Measurements from ENCODE around the gene HMX1.

Gene HMX1

GRCh38 chr4:8891646-8892555 lies 20.3 kb upstream of the HMX1 start:
- DNase-seq = no peak

DNA sequence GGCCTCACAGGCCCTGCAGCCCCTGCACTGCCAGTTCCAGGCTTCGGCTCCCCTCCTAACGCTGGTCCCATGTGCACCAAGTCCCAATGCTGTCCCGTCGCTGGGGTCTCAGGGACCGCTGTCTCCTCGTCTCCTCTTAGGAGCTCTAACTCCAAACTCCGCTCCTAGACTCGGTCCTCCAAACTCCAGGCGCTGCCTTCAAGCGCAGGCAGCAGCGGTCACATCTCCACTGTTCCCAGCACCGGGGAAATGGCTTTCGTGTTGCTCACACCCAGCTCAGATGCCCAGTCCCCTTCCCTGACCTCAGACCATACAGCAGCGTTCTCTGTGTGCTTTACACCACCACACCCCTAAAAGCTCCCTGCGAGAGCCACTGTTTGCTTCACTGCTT lies 19.6 kb upstream of the HMX1 start:
- DNase-seq = no peak

DNA sequence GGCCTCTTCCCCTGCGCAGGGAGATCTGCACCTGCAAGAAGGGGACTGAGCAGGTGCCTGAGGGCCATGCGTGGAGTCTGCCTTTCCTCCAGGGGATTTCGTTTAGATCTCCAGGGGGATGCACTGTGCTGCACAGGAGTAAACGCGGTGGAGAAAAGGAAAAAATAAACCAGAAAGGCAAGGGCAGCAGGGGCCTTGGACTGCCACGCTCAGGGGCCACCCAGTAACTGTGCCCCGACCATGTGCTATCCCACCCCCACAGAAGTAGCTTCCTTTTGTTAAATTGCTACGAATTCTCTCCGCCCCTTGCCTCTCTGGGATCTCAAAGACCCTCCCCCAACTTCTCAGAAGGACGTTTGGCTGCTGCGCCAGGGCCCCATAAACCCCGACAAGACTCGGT lies 17.2 kb upstream of the HMX1 start:
- DNase-seq = no peak

GRCh38 chr4:8886612-8887406 lies 15.2 kb upstream of the HMX1 start:
- DNase-seq = no peak

DNA sequence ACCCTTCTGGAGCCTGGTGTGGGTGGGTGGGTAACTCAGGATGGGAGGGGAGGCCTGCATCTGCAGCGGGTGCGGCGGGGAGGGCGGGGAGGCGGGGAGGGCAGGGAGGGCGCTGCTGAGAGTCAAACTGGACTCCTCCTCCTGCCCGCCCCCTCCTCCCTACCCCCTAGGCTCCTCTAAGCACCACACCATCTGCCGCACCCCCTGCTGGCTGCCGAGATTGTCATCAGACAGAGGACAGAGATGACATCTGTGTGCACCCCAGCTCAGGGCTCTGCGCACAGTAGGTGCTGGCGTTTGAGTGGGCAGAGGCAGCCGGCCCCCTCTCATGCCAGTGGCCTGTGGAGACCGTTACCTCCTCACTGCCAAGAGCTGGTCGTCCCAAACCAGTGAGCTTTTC lies 10.6 kb upstream of the HMX1 start:
- no peak for DNase-seq

DNA sequence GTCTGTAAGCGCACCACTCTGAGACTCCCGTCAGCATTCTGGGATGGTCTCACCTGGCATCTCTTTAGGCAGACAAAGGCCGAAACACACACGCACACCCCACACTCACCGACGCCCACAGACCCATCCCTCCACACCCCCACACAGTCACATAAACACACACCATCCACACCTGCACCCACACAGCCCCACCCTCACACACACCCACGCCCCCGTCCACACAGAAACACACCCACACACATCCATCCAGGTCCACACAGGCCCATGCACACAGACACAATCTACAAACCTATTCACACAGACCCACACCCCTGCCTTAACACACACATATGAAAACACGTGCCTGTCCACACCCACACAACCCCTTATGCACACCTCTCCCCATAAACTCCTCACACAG lies 9.2 kb upstream of the HMX1 start:
- DNase-seq = no peak

DNA sequence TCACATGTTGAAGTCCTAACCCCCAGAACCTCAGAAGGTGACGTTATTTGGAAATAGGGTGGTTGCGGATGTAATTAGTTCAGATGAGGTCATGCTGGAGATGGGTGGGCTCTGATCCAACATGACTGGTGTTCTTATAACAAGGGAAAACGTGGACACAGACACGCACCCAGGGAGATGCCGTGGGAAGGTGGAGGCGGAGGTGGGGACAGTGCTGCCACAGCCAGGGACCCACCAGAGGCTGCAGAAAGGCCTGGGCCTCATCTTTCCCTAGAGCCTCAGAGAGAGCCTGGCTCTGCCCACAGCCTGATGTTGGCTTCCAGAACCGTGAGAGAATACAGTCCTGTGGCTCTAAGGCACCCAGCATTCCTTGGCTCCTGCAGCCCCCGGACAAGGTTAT lies 7.9 kb upstream of the HMX1 start:
- no peak for DNase-seq

DNA sequence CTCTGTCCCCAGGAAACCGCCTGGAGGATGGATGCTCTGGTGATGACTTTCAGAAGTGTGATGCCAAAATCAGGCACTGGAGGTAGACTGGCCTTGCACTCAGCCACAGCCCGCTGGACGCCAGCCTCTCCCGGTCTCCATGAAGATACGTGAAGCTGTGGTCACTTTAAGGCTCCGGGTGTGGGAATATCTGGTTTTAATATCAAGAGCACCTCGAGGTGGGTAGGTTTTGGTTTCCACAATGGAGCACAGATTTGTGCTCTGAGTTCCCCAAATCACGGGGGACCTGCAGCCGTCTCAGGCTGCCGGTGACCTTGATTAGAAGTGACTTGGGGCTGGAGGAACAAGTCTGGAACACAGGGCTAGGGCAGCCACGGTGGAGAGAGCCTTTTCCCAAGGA lies 6.8 kb upstream of the HMX1 start:
- no peak for DNase-seq

DNA sequence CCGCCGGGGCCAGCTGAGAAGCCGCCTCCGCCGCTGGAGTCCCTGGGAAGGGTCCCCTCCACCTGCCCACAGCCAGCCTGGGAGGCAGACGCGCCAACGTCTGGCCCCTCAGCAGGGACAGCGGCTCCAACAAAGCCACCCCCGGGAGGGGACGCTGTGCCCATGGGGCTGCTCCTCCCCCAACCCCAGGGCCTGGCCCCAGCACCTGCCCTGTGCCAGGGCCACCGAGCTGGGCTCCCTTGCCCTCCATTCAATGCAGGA lies 6.1 kb upstream of the HMX1 start:
- DNase-seq = no peak

DNA sequence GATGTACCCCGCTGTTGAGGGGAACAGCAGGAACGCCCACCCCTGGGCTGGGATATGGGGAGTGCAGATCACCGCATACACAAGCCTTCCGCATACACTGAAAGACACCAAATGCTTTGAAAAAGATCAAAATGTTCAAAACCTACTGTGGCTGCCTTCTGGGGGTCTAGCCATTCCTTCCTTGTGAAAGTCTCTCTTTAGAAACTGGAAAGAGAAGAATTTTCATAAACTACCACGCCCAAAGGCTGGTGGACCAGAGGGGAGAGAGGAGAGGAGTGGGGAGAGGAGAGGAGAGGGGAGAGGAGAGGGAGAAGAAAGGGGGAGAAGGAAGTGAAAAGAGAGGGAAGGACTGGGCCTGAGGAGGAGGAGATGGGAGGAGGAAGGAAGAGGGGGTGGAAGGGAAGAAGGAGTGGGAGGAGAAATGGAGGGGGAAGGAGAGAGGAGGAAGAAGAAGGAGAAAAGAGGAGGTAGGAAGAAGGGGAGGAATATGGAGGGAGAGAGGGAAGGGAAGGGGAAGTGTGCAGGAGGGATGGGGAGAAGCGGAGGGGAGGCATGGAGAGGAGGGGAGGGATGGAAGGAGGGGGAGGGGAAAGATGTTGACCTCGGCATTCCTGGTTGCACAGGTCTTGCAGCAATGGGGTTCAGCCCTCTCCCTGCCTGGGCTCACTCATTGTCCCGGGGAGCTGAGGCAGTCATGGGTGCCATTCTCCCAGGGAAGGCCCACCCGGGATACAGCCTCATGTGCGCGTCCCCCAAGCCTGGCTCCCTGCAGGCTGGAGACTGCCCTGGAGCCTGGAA lies 5.5 kb upstream of the HMX1 start:
- no peak for DNase-seq

- DNase-seq = no peak
Measured at GRCh38 chr4:8874896-8875680, 3.4 kb upstream of the HMX1 start.

DNA sequence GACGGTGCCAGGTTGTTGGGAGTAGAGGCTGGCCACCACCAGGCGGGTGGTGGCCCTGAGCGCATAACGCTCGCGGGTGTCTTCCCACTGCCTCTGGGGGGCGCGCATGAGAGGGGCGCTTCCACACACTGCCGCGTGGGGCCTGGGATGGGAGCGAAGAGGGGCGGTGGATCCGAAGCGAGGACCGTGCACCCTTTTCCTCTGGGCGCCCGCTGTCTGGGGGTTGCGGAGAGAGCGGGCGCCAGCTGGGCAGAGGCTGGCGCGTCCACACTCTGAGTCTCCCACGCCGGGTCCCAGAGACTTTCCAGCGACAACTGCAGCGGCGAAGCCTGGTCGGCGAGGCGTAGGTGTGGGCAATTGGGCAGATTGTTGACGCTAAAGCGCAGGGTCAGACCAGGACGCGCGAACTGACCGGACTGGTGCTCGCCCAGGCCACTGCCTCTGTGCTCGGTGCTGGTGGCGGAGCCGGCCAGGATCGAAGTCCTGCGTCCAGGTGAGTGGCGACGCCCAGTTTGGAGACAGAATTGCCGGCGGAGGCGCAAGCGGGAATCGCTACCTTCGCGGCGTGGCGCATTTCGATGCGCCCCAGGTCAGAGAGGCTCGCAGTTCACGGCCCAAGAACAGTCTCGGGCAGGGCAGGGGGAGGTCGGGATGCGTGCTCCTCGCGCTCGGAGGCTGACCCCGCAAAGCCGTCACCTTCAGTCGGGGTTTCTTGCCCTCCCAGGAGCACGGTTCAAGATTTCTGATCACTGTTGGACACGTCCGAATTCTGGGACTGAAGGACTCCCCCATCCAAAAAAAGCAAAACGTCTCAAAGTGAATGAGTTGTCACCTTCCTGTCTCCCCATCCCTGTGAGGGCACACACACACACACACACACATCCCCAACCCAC lies 2.6 kb upstream of the HMX1 start:
- DNase-seq = no peak

DNA sequence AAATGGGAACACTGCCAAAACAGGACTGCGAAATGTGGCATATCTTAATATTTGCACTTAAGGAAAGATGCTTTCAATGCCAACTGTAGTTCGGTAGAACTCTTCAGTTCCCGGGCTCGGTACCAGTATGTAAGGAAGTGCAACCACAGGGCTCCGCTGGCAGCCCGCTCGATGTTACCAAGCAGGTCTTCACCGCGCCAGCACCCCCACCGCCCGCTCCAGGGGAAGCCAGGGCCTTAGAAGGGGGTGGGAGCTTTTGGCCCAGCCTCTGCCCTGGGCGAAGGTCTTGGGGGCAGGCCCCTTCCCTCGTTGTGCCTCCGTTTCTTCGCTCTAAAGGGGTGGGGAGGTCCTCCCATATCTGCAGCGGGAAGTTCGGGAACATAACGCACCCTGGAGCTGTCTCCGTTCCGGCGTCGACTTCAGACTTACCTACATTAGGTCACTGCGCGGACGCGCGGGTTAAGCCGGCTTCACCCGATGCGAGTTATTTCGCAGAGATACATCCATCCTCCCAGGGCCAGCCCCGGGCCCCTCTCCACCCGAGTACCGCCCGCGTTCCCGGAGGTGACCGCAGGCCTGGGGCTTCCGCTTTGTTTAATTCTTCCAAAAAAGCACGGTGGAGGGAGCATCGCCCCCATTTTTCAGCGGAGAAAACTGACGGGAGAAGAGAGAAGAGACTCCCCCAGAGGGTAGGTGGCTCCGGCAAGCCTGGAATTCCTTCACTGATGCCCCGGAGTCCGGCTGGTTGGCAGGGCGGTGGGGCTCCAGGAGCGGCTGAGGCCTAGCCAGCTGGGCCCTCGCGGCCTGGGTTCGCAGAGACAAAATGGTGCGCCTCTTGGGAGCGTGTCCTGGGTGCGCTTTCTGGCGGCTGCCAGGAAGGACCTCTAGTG lies 1.0 kb upstream of the HMX1 start:
- no peak for DNase-seq

DNA sequence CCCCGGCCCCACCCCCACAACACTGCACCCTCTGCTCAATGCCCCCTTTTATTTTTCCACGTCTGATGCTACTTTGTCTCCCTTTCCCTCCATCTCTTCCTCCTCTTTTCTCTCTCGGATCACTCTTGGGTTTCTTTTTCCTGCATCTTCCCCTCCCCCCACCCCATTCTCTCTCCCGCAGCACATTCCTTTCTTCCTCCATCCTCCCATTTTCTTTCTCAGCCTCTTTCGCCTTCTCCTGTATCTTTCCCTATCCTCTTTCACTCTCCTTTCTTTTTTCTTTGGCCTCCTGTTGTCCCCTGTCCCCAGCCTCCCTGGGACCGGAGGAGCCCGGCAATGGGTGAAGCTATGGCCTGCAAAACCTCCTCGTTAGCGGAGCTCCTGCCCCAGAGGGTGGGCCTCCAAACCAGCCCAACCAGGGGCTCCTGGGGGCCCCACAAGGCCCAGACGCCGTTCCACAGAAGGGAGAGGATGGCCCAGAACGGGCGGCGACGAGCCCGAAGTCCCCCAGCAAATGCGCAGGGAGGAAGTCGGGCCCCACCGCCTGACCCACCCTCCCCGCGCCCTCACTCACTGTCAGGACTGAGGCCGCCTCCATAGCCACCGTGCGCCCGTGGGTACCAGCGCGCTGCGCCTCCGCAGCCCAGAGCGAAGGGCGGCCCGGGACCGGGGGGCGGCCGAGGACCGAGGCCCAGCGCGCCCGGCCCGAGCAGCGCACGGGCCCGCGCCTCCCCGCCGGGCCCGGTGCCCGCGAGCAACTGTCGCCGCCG lies 807 bp downstream of the HMX1 start:
- no peak for DNase-seq

DNA sequence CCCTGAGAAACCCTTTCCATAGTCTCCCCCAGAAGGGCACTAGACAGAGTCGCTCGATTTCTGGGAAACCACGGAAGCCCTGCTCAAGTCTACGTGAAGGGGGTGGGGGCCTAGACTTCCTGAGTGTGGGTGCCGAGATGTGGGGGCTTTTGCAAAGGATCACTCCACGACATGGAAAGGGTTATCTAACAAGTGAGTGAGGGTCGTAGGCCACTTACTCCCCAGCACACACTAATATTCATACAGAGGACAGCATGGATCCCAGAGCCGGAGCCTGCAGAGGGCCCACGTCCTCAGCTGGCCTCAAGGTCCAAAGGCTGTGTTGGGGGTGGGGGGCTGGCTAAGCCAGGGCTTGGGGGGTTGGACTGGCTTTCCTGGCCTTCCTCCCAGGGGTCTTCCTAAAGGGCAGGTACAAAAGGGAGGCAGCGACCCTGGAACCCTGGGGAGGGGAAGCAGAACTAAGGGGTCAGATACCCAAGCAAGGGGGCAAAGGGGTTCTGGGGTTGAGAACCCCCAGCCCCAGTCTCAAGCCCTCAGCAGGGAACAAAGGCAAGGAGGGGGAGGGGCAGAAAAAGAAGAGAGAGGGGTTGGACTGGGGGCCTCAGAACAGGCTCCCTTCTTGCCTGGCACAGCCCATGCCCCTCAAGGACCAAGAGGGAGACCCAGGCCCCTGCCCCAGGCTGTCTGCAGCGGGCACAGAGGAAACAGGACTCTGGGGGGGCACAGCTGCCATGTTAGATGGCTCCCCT lies 1.6 kb downstream of the HMX1 start:
- DNase-seq = no peak

DNA sequence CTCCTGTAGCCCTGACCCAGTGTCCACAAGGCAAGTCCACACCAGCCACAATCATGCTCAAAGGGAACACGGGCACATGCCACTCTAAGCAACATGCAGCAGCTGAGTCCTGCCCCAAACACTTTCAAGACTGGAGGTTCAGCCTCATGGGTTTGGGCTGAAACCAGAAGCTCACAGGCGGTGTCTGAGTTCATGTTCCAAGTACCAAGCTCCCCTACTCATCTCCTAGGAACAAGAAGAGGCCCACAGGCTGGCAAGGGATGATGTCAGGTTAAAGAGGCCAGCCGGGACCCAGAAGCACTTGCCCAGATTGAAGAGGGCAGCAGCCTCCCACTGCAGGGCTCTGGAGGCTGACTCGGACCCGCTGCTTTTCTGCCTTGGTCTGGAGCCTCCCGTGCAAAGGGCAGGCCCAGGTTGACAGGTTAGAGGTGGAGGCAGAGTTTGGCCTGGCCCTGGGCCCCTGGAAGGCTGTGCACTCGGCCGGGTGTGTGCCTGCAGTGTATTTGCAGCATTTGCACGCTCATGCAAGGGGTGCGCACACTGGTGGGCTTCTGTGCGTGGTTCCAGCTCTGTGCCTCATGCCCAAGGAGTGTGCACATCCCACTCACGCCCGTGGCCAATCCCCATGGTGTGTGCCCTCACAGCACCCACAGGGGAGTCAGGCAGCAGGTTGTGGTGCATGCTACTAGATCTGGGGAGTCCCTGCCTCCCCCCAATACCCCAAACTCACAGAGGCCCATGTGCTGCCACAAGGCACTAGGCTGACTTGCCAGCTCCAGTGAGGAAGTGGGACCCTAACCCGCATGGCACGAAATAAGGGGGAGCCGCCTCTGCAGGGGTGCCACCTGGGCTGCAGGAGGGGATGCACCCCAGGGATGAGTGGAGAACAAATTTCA lies 2.4 kb downstream of the HMX1 start:
- no peak for DNase-seq

DNA sequence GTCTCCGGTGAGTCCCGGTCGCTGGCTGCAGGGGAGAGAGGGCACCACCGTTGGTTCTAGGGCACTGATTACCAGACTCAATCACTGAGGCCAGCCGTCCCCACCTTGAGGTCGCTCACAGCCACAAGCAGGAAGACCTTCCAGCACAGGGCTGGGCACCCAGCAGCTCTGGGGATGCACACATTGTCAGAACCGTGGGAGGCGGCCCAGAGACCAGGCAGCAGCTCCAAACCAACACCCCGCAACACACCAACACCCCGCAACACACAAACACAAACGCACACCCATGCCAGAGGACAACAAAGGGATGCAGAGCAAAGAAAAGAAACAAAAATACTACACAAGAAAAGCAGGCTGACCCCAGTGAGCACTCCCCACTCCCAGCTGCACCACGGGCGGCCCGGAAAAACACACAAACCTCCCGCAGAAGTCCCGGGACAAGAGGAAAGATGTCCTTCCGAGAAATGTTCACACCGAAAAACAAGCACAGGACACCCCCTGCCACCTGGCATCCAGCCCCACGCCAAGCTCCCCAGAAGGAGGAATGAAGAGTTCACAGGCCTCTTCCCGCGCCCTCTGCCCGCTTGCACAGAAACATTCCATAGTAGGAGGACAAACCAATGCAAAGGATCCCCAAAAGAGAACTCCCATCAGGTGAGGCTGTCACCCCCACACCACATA lies 3.2 kb downstream of the HMX1 start:
- DNase-seq = no peak
